HG03060 (cell line): Measurements from ENCODE around the gene ITGBL1.

Experiments used
- ATAC-seq: cut with Tn5 transposase; IDR thresholded peaks from one replicate; pipeline ENCODE4 v1.9.1; 2021; ENCODE audit warnings: low read depth, moderate number of reproducible peaks; ENCODE audit not compliant: unreplicated experiment

The ITGBL1 gene

GRCh38 chr13:101728615-101729014, 276.1 kb downstream of the ITGBL1 start:
- ATAC-seq, result no peak

- ATAC-seq, result no peak
Measured at GRCh38 chr13:101730420-101731000, 278.0 kb downstream of the ITGBL1 start.

- ATAC-seq, result no peak
Measured at GRCh38 chr13:101736566-101736965, 284.1 kb downstream of the ITGBL1 start.

- no peak for ATAC-seq
Measured at GRCh38 chr13:101738336-101738735, 285.9 kb downstream of the ITGBL1 start.

GRCh38 chr13:101739382-101740178, 287.1 kb downstream of the ITGBL1 start:
- ATAC-seq, result peak; percentile 97

- no peak for ATAC-seq
Measured at GRCh38 chr13:101746513-101746912, 294.0 kb downstream of the ITGBL1 start.

GRCh38 chr13:101747039-101747438, 294.6 kb downstream of the ITGBL1 start:
- ATAC-seq, result no peak

GRCh38 chr13:101749584-101749983, 297.1 kb downstream of the ITGBL1 start:
- no peak for ATAC-seq

GRCh38 chr13:101751488-101751887, 299.0 kb downstream of the ITGBL1 start:
- ATAC-seq, result peak; percentile 63

GRCh38 chr13:101752432-101752831, 300.0 kb downstream of the ITGBL1 start:
- no peak for ATAC-seq

- no peak for ATAC-seq
Measured at GRCh38 chr13:101755228-101755887, 302.9 kb downstream of the ITGBL1 start.

- peak; percentile 66 for ATAC-seq
Measured at GRCh38 chr13:101757446-101758039, 305.1 kb downstream of the ITGBL1 start.

- ATAC-seq, result no peak
Measured at GRCh38 chr13:101763191-101763590, 310.7 kb downstream of the ITGBL1 start.
